ENCODE measurements around the gene RBM39.
"Not testable (repeated sequence)": the region's sequence is repeated elsewhere in the genome, so short reads cannot be mapped to it uniquely, and the experiment has no call there.

The RBM39 gene

DNA sequence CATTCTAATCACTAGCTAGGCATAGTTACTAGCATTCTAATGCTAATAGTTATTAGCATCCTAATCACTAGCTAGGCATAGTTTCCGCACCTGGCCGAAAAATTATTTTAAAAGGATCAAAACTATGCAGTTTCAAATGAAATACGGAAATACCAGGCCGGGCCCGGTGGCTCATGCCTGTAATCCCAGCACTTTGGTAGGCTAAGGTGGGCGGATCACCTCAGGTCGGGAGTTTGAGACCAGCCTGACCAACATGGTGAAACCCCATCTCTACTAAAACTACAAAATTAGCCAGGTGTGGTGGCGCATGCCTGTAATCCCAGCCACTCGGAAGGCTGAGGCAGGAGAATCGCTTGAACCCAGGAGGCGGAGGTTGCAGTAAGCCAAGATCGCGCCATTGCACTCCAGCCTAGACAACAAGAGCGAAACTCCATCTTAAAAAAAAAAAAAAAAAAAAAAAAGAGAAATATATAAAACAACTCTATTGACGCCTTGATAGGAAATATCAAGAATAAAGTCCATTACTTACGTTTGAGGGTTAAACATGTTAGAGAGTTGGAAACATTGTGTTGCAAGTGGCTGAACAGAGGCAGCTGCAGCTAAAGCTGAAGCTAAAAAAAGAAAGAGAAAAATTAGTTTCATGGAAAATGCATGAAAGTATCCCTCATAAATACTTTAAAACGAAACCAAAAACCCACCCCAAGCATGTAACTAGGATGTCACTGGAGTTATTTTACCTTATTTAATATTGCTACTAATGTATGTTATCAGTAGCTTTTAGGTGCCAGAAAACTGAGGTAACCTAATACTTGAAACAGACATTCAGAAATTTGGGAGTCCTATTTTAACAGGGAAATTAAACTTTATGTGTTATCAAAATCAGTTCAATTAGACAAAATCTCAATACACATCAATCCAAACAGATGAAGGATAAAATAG lies 35.2 kb downstream of the RBM39 start:
- not testable (repeated sequence) for DNase-seq (ENCODE audit: low spot score)

DNA sequence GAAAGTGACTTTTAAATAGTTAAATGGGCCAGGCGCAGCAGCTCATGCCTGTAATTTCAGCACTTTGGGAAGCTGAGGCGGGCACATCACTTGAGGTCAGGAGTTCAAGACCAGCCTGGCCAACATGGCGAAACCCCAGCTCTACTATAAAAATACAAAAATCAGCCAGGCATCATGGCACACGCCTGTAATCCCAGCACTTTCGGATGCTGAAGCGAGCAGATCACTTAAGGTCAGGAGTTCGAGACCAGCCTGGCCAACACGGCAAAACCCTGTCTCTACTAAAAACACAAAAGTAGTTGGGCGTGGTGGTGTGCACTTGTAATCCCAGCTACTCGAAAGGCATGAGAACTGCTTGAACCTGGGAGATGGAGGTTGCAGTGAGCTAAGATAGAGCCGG lies 36.2 kb downstream of the RBM39 start:
- not testable (repeated sequence) for DNase-seq (ENCODE audit: low spot score)

DNA sequence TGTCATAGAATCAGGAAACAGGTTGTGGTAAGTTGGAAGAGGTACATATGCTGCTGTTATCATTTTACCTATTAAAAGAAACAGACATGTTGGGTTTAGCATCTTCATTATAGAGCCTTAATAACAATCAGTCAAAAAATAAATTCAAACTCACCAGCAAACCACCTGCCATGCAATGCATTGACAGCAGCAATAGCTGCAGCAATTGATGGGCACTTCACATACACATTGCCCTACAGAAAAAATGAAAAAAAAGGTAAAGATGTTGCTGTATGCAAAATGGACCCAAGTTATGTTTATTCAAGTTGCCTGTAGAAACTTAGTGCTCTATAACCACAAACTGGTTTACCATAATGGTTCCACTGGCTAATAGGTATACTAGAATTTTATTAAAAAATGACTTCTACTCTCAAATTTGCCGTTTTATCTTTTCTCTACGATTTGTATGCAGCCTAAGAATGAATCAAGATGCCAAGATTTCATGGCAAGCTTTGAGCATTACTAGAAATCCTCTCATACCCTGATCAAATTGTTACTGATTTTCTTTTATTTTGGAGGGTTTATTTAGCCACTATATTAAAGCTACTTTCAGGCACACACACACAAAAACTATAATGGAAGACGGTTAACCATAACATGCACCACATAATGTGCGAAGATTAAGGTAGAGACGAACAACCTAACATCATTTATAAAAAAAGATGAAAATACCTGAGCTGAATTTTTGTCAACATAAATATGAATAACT lies 37.4 kb downstream of the RBM39 start:
- no peak for DNase-seq (ENCODE audit: low spot score)

DNA sequence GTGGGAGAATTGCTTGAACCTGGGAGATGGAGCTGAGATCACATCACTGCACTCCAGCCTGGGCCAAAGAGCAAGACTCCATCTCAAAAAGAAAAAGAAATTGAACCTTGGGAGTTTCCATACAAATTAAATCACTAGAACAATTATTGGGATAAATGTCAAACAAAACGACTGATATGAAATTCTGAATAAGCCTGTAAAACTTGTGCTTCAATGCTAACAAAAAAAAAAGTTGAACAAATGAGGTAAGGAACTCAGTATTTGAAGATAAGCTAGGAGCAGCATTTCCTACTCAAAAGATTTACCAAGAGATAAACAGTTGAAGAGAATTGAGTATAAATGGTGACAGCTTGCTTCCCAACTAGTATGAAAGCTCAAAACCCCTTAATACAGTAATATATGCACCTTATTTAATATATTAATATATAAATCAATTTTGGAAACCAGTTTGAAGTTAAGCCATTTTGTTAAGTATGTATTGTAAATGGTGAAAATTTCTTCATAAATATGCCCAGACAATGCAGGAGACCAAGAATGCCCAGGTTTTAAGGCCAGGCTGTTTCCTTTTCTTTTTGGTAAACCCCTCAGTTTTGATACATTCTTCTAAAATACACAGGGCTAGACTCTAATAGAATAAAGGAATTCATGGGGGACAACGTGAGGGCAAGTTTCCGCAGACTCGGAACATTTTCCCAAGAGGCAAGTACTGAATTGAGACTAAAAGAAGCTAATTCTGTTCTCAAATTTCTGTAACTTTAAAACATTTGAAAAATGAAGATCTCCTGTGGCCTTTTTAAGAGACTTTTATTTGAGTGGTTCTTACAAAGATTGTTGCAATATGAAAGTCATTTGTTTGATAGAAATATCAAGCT lies 39.0 kb downstream of the RBM39 start:
- DNase-seq (ENCODE audit: low spot score): no peak

DNA sequence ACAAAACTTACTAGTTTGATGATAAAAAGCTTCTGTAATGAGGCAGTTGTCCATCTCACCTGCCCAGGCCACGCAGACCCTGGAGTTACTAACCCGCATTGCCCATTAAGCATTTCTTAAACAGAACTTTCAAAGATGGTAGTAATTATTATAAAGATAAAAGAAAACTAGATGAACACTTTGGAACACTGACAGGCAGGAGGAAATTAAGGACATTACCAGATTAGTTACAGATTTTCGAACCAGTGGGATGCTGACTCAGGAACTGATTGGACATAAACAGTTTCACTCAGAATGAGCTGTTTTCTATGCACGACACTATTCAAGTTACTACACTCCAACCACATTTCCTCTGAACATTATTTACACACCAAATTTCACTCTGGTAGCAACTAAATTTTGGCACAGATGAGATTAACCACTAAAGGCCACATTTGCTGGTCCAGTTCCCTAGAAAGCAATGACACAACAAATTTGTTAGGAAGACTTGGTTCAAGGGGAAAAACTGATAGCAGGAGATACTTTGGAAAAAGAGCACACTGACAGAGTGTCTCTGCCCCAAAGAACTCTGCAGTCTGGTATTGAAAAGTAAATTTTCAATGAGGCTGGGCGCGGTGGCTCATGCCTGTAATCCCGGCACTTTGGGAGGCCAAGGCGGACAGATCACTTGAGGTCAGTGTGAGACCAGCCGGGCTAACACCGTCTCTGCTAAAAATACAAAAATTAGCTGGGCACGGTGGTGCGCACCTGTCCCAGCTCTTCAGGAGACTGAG lies 39.8 kb downstream of the RBM39 start:
- DNase-seq (ENCODE audit: low spot score): peak; percentile 65

DNA sequence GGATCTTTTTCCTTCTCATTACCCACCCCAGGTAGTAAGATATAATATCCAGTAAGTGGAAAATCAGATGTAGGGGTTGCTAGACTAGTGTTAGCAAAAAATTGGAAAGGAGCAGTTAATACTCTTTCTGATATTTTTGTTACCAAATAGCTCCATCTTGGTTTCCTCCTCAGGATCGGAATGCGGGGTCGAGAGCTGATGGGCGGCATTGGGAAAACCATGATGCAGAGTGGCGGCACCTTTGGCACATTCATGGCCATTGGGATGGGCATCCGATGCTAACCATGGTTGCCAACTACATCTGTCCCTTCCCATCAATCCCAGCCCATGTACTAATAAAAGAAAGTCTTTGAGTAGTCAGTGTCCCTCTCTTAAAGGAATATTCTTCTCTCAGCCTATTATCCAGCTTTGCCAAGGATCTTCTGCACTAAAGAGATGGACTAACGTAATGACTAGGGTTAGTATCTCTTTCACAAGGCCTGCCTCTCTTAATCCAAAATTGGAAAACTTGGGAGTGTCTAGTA lies 41.4 kb downstream of the RBM39 start:
- DNase-seq (ENCODE audit: low spot score): peak; percentile 46

DNA sequence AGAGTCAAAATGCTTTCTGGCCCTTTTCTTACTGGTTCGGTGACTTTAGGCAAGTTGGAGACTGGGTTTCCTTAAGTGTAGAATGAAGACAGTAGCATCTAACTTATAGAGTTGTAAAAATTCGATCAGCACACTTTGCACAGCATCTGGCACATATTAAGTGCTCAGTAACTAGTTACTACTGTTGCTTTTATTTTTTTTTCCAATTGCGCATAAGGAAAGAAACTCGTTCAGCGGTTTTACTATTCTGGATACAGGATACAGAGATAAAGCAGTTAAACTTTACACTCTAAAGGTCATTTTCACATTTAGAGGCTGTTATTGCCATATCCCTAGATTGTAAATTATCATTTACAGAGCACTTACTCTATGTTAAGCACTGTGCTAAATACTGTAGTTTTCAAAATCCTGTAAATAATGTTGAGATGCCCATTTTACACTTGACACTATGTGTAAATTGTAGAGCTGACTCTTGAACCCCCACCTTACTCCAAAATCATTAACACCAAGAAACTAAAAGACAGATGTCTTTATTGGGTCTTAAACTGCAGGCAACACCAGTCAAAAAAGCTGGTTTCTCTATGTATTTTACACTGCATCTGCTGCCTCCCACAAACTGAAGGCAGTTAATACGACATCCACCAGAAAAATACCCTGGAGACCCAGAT lies 42.0 kb downstream of the RBM39 start:
- peak; percentile 36 for DNase-seq (ENCODE audit: low spot score)

DNA sequence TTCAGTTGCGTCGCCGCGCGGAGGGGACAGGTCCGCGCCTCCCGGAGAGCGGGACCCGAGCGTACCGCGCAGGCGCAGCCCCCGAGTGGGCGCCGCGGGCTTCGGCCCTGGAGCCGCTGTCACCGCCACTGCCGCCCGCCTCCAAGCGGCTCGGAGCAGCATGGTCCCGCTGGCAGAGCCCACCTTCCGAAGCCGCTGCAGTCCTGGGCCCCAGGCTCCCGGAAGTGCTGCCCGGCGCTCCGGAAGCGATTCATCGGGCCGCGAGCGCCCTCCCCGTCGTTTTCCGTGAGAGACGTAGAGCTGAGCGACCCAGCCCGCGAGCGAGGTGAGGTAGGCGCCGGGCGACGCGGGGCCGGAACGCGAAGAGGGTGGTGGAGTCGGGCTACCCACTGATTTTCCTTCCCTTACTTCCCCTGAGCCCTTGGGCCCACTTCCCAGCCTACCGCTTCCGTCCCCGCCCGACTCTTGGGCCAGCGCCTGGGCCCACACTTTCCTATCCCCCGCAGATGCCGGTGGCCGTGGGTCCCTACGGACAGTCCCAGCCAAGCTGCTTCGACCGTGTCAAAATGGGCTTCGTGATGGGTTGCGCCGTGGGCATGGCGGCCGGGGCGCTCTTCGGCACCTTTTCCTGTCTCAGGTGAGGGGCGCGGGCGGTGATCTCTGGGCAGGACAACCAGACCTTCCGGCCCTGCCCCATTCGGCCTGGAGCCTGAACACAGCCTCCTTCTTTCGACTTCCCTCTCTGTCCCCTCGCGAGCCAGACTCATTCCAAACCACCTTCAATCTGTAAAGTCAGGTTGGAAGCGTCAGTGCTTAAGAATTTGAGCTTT lies 42.7 kb downstream of the RBM39 start, which contains the start of the genes NFS1 and ROMO1:
Gene NFS1 (minus strand): TSS at position 226 of the 830 bp plus-strand sequence. CDS start 64 bp downstream, at position 162.
Gene ROMO1 (plus strand): TSS at position 279 of the 830 bp plus-strand sequence. CDS start 228 bp downstream, at position 507.
- peak; percentile 92 for DNase-seq (ENCODE audit: low spot score)

DNA sequence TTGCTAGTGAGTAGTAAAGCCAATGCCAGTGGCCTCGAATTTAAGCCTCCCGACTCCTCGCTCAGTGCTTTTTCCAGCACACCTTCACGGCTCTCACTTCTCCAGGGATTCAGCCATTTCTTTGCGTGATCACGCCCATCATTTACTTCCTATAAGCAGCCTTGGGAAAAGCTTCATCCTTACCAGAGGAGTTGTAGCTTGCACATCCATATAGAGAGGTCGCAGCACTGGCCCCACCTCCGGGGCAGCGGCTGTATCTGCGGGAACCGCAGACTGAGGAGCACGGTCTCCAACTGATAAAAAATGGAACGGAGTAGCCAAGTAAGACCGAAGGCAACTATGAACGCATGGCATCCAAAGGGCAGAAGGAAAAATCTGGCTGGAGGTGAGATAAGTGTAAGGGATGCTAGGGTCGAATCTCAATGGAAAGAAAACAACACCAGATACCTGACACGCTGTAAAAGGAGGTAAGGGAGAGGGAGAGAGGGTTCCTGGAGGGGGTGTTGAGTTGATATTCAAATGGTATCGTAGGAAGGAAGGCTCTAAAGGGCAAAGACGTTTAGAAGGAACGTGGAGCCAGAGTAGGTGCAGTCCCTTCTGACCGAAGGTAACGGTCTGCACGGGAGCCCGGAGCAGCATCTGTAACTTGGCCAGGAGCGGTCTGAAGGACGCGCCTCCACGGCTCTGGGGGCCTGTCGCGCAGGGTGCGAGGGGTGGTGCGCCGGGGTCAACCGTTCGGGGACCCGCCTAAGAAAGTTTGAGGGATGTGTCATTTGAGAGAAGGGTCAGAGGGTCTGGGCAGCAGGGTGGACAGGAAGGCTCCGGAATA lies 43.5 kb downstream of the RBM39 start:
- peak; percentile 46 for DNase-seq (ENCODE audit: low spot score)

DNA sequence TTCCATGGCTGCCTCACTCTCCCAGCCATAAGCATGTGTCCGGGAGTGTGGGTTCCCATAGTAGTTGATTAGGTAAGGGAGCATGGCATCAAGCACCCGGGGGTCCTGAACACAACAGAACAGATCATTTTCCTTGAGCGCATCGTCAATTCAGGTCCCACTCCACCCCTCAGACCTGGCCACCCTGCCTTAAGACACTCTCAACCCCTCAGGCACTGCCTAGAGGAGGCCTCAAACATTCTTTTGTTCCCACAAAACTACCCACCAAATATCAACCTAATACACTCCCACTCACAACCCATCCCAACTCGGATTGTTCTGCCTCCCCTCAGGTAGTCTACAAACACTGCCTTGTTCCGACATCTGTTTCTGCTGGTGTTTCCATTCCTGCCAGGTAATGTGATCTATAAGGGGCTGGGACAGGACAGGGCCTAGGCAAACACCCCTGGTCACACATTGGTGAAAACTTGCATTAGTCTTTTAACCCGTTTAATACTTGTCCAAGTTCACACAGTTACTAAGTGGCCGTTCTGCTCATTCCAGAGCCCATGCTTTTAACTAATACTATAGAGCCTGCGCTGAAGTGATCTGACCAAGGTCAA lies 44.3 kb downstream of the RBM39 start:
- DNase-seq (ENCODE audit: low spot score): no peak

DNA sequence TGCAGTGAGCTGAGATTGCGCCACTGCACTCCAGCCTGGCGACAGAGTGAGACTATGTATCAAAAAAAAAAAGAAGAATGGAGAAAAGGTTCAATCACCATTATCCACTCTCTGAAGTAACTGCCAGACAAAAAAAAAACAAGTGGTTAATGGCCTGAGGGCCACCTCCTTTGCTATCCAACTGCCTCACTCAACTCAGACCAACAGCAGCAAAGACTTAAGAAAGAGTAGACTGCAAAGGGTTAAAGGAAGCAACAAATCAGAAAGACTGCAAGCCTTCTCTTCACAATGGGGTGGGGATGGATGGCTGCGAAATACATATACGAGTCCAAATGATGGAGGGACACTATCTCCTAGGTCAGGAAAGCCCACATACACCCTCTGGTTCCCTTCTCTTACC lies 46.1 kb downstream of the RBM39 start:
- no peak for DNase-seq (ENCODE audit: low spot score)

DNA sequence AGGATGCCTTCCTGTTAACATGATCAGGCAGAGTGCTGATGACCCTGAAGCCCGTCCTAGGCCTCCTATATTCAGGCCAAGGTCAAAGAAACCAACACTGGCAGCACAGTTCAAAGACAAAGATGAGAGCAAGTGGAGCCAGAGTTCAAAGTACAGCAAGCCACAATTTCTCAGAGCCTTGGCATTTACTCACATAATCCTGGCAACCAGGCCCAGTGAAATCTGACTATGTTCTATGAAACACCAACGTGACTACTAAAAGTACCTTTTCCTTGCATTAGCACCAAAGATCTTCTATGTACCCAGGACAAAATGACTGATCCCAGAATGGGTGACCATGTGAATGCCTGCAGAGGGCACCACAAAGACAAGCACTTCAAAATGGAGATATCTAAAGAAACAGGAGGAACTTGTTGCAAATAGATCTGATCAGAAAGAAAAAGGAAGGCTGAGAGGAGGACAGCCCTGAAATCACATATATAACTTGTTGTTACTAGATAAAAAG lies 46.8 kb downstream of the RBM39 start:
- DNase-seq (ENCODE audit: low spot score): no peak

DNA sequence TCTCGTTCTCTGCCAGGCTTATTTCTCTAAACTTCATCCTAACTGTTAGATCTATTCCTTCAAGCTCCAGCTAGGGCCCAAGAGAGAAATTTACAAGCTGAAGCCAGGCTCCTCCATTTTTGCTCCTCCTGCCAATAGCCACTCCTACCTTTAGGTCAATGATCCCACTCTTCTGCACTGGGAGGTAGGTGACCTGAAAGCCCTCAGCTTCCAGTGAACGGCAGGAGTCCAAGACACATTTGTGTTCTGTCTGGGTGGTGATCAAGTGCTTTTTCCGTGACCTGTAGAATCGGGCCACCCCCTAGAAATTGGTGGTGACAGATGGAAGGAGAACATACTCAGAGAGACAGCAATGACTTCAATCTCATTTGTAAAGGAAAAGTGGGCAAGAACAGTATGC lies 51.8 kb downstream of the RBM39 start:
- DNase-seq (ENCODE audit: low spot score): no peak

DNA sequence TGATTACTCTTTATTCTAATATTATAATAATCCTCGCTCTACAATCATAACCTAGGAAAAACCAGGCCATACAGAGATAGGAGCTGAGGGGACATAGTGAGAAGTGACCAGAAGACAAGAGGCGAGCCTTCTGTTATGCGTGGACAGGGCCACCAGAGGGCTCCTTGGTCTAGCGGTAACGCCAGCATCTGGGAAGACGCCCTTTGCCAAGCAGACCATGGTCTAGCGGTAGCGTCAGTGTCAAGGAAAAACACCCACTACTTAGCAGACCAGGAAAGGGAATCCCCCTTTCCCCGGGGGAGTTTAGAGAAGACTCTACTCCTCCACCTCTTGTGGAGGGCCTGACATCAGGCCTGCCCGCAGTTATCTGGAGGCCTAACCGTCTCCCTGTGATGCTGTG lies 55.2 kb downstream of the RBM39 start:
- DNase-seq (ENCODE audit: low spot score): not testable (repeated sequence)

DNA sequence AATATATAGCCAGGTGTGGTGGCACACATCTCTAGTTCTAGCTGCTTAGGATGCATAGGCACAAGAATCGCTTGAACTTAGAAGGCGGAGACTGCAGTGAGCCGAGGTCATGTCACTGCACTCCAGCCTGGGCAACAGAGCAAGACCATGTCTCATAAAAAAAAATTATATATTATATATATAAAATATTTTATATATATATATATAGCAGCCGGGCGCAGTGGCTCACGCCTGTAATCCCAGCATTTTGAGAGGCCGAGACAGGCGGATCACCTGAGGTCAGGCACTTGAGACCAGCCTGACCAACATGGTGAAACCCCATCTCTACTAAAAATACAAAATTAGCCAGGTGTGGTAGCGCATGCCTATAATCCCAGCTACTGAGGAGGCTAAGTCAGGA lies 56.7 kb downstream of the RBM39 start:
- DNase-seq (ENCODE audit: low spot score): not testable (repeated sequence)

DNA sequence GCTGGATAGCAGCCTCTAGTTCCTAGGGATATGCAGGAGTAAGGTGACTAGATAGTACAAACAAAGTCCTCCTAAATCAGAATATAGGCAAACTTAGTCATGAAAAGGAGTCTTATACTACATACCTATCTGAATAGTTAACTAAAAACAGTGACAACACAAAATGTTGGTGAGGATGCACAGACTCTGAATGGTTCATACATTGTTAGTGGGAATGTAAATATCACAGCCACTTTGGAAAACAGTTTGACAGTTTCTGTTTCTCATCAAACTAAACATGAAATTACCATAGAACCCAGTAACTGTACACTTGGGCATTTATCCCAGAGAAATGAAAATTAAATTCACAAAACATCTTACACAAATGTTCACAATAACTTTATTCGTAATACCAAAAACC lies 60.1 kb downstream of the RBM39 start:
- no peak for DNase-seq (ENCODE audit: low spot score)

DNA sequence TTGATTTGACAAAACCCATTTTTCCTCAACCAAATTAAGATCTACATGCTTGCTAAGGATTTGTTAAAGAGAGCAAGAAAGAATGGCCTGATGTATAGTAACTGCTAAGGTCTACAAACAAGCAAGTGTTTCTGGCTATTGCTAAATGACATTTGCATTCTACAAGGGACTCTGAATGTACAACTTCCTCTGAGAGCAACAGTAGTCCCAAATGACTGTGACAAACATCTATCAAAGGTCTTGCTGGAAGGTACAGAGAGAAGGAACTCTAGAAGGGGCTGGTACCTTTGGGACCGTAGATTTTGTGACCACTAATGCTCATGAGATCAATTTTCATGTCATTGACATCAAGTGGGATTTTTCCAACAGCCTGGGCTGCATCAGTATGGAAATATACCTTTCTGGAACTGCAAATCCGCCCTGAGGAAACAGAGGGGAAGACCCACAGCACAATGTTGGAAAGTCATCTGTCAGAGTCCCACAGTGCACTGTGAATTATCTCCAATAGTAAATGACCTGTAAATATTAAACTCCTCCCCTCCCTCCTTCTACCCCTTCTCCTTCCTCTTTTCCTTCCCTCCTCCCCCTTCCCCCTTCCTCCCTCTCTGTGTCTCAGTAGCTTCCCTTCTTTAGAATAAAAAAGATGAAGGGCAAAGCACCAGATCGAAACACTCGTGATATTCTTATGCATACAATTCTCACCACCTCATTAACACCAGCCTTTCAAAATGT lies 61.4 kb downstream of the RBM39 start:
- DNase-seq (ENCODE audit: low spot score): no peak

All from RKO (cell line).